ENCODE data around the gene TEX51. TPM values are rescaled to one million over a fixed set of nuclear protein-coding genes. Genes with fewer than 3 reads are reported as not detected.

Gene TEX51
- total and polyA plus RNA-seq, 2 of the 4 experiments (the other 2 are of a cell fraction) = not detected

GRCh38 chr2:126888046-126888445 is 10.6 kb upstream of the TEX51 start:
- intact Hi-C loops (cut with micrococcal nuclease) = loop anchor here (10.0 kb wide), 1 partner anchor 167 kb away; no protein-coding TSS in a partner anchor
- Histone ChIP-seq H3K36me3 (ENCODE audit: control insufficient read depth, insufficient read depth, low read length) (no peaks in the 10 kb centered on the region), H3K9me1 (ENCODE audit: insufficient read depth, low read length) (no peaks in the 10 kb centered on the region), H2AFZ (replicated peaks; ENCODE audit: low read length, poor library complexity) (no peak overlapping the region), H2AK5ac (ENCODE audit: low read depth, low read length) (no peak overlapping the region), H3K18ac (ENCODE audit: low read depth, low read length) (no peak overlapping the region), H3K27ac (ENCODE audit: insufficient read depth, low read length) (no peak overlapping the region), H3K4me3 (ENCODE audit: insufficient read depth, low read depth, low read length) (no peak overlapping the region), H4K91ac (ENCODE audit: insufficient read depth, low read depth, low read length) (no peak overlapping the region), H3K27me3 (ENCODE audit: control insufficient read depth, insufficient read depth, low read length) (peaks cover 12% of the 10 kb centered on the region), H3K9ac (ENCODE audit: low read depth, low read length) (no peak overlapping the region), H2BK15ac (ENCODE audit: low read depth, low read length) (no peak overlapping the region), H4K8ac (ENCODE audit: low read depth in 2 of 2, low read length in 2 of 2) (no peak overlapping the region), H3K14ac (replicated peaks; ENCODE audit: low read depth, low read length) (no peak overlapping the region), H4K5ac (ENCODE audit: low read depth, low read length) (no peak overlapping the region), H3K9me3 (ENCODE audit: control insufficient read depth, insufficient read depth, low read length) (no peaks in the 10 kb centered on the region; the same call in 1 of the 2 replicates), H4K20me1 (ENCODE audit: insufficient read depth, low read length) (no peaks in the 10 kb centered on the region), H3K4me2 (ENCODE audit: low read depth, low read length) (no peak overlapping the region), H2BK20ac (ENCODE audit: low read depth, low read length) (no peak overlapping the region), H3K79me1 (ENCODE audit: low read depth in 1 of 2, low read length in 2 of 2) (no peaks in the 10 kb centered on the region), H3K56ac (ENCODE audit: extremely low read depth, insufficient read depth, low read length) (no peak overlapping the region), H2BK5ac (ENCODE audit: low read depth, low read length, poor library complexity, severe bottlenecking) (no peak overlapping the region), H2AK9ac (replicated peaks; ENCODE audit: low read depth, low read length, poor library complexity) (no peak overlapping the region), H2BK120ac (ENCODE audit: low read depth, low read length) (no peak overlapping the region), H3K23ac (ENCODE audit: low read depth, low read length) (no peak overlapping the region), H3K4ac (ENCODE audit: low read depth, low read length) (no peak overlapping the region), H3K4me1 (ENCODE audit: control insufficient read depth, insufficient read depth, low read length) (no peaks in the 10 kb centered on the region; the same call in 1 of the 2 replicates)
- BruUV-seq (replicated peaks) = no TSS peak
- ChIA-PET CTCF (no interaction called here), POLR2A (ENCODE audit: unreplicated experiment) (no interaction called here)
- in situ Hi-C loops (cut with MboI; ENCODE audit: low sequenced_read_pairs) = no loop called here
- TF ChIP-seq MAZ (IDR thresholded peaks at IDR 0.05; ENCODE audit: borderline replicate concordance, low read depth, low read length) = no peak
- no peak for TF ChIP-seq MAFK (IDR thresholded peaks at IDR 0.05; ENCODE audit: low read depth, low read length)
- ATAC-seq (ENCODE audit: low read depth) (no peak), DNase-seq (no peak)
- dilution Hi-C loops (cut with HindIII; ENCODE audit: low sequenced_read_pairs, unreplicated experiment) = no loop called here
- 20% methylated on average over 3 of the region's 6 CpGs; no CpG with 5 or more reads in 1 of the 2 experiments for WGBS, 2 experiments (ENCODE audit: extremely low coverage in 2 of 2, insufficient read length in 1 of 2)

Measured in IMR-90 (cell line).